ENCODE measurements around the gene GNG3.

The GNG3 gene

GRCh38 chr11:62707277-62707861, at the start of gene GNG3, which contains the start of gene BSCL2:
TSS of gene GNG3 (plus strand) at chr11:62707676. CDS start at chr11:62708296, 620 bp downstream.
TSS of gene BSCL2 (minus strand) at chr11:62707424. CDS start at chr11:62707195, 229 bp downstream.
- H3K36me3 ChIP-seq (ENCODE audit: control insufficient read depth, low read depth, low read length) = peaks cover 12% of the 10 kb centered on the region
- H3K27me3 ChIP-seq (ENCODE audit: control insufficient read depth, insufficient read depth, low read length) = no peaks in the 10 kb centered on the region
- H3K27ac ChIP-seq (ENCODE audit: low read length) = peak within 1 kb of the TSS; percentile 89
- peak within 1 kb of the TSS; percentile 78 for H3K9ac ChIP-seq (ENCODE audit: low read length)
- H3K4me1 ChIP-seq (ENCODE audit: control insufficient read depth, low read depth, low read length) = peaks cover 26% of the 10 kb centered on the region
- peak within 1 kb of the TSS; percentile 94 for H3K4me3 ChIP-seq (ENCODE audit: low read length)
- no peaks in the 10 kb centered on the region for H3K9me3 ChIP-seq (ENCODE audit: control insufficient read depth, low read depth, low read length)

GRCh38 chr11:62664405-62665074, 42.9 kb upstream of the GNG3 start:
- Histone ChIP-seq H3K27me3 (ENCODE audit: control insufficient read depth, insufficient read depth, low read length) (no peaks in the 10 kb centered on the region), H3K4me3 (ENCODE audit: low read length) (peak overlapping the region; percentile 97), H3K9ac (ENCODE audit: low read length) (peak overlapping the region; percentile 95), H3K27ac (ENCODE audit: low read length) (peak overlapping the region; percentile 8), H3K9me3 (ENCODE audit: control insufficient read depth, low read depth, low read length) (no peaks in the 10 kb centered on the region), H3K4me1 (ENCODE audit: control insufficient read depth, low read depth, low read length) (peaks cover 15% of the 10 kb centered on the region), H3K36me3 (ENCODE audit: control insufficient read depth, low read depth, low read length) (peaks cover 24% of the 10 kb centered on the region)

GRCh38 chr11:62665075-62665598, 42.3 kb upstream of the GNG3 start, which contains the start of the genes C11orf98 and CSKMT:
TSS of gene C11orf98 (minus strand) at chr11:62665210. CDS start at chr11:62665169, 41 bp downstream.
TSS of gene CSKMT (plus strand) at chr11:62665312. CDS start at chr11:62665880, 568 bp downstream.
- Histone ChIP-seq H3K9ac (ENCODE audit: low read length) (peak within 1 kb of the TSS; percentile 95), H3K4me3 (ENCODE audit: low read length) (peak within 1 kb of the TSS; percentile 97), H3K27ac (ENCODE audit: low read length) (peak within 1 kb of the TSS; percentile 68), H3K9me3 (ENCODE audit: control insufficient read depth, low read depth, low read length) (no peaks in the 10 kb centered on the region), H3K4me1 (ENCODE audit: control insufficient read depth, low read depth, low read length) (peaks cover 15% of the 10 kb centered on the region), H3K27me3 (ENCODE audit: control insufficient read depth, insufficient read depth, low read length) (no peaks in the 10 kb centered on the region), H3K36me3 (ENCODE audit: control insufficient read depth, low read depth, low read length) (peaks cover 24% of the 10 kb centered on the region)

GRCh38 chr11:62665599-62666258, 41.7 kb upstream of the GNG3 start:
- Histone ChIP-seq H3K9ac (ENCODE audit: low read length) (peak overlapping the region; percentile 95), H3K9me3 (ENCODE audit: control insufficient read depth, low read depth, low read length) (no peaks in the 10 kb centered on the region), H3K4me3 (ENCODE audit: low read length) (peak overlapping the region; percentile 97), H3K36me3 (ENCODE audit: control insufficient read depth, low read depth, low read length) (peaks cover 24% of the 10 kb centered on the region), H3K27me3 (ENCODE audit: control insufficient read depth, insufficient read depth, low read length) (no peaks in the 10 kb centered on the region), H3K27ac (ENCODE audit: low read length) (peak overlapping the region; percentile 68), H3K4me1 (ENCODE audit: control insufficient read depth, low read depth, low read length) (peaks cover 15% of the 10 kb centered on the region)

- peaks cover 24% of the 10 kb centered on the region for H3K36me3 ChIP-seq (ENCODE audit: control insufficient read depth, low read depth, low read length)
- no peaks in the 10 kb centered on the region for H3K9me3 ChIP-seq (ENCODE audit: control insufficient read depth, low read depth, low read length)
- peak overlapping the region; percentile 97 for H3K4me3 ChIP-seq (ENCODE audit: low read length)
- no peaks in the 10 kb centered on the region for H3K27me3 ChIP-seq (ENCODE audit: control insufficient read depth, insufficient read depth, low read length)
- peak overlapping the region; percentile 95 for H3K9ac ChIP-seq (ENCODE audit: low read length)
- peak overlapping the region; percentile 68 for H3K27ac ChIP-seq (ENCODE audit: low read length)
- peaks cover 15% of the 10 kb centered on the region for H3K4me1 ChIP-seq (ENCODE audit: control insufficient read depth, low read depth, low read length)
Observed at GRCh38 chr11:62666259-62666926, 41.1 kb upstream of the GNG3 start.

GRCh38 chr11:62667460-62667859, 40.0 kb upstream of the GNG3 start:
- Histone ChIP-seq H3K9me3 (ENCODE audit: control insufficient read depth, low read depth, low read length) (no peaks in the 10 kb centered on the region), H3K27me3 (ENCODE audit: control insufficient read depth, insufficient read depth, low read length) (no peaks in the 10 kb centered on the region), H3K4me1 (ENCODE audit: control insufficient read depth, low read depth, low read length) (peaks cover 15% of the 10 kb centered on the region), H3K9ac (ENCODE audit: low read length) (no peak overlapping the region), H3K4me3 (ENCODE audit: low read length) (peak overlapping the region; percentile 97), H3K27ac (ENCODE audit: low read length) (no peak overlapping the region), H3K36me3 (ENCODE audit: control insufficient read depth, low read depth, low read length) (peaks cover 20% of the 10 kb centered on the region)

GRCh38 chr11:62669420-62670161, 37.9 kb upstream of the GNG3 start:
- Histone ChIP-seq H3K27me3 (ENCODE audit: control insufficient read depth, insufficient read depth, low read length) (no peaks in the 10 kb centered on the region), H3K4me1 (ENCODE audit: control insufficient read depth, low read depth, low read length) (peaks cover 15% of the 10 kb centered on the region), H3K27ac (ENCODE audit: low read length) (no peak overlapping the region), H3K9ac (ENCODE audit: low read length) (no peak overlapping the region), H3K9me3 (ENCODE audit: control insufficient read depth, low read depth, low read length) (no peaks in the 10 kb centered on the region), H3K4me3 (ENCODE audit: low read length) (no peak overlapping the region), H3K36me3 (ENCODE audit: control insufficient read depth, low read depth, low read length) (peaks cover 14% of the 10 kb centered on the region)

GRCh38 chr11:62671236-62671607, 36.3 kb upstream of the GNG3 start:
- Histone ChIP-seq H3K4me1 (ENCODE audit: control insufficient read depth, low read depth, low read length) (peaks cover 13% of the 10 kb centered on the region), H3K9me3 (ENCODE audit: control insufficient read depth, low read depth, low read length) (no peaks in the 10 kb centered on the region), H3K27me3 (ENCODE audit: control insufficient read depth, insufficient read depth, low read length) (no peaks in the 10 kb centered on the region), H3K27ac (ENCODE audit: low read length) (peak overlapping the region; percentile 70), H3K36me3 (ENCODE audit: control insufficient read depth, low read depth, low read length) (peaks cover 18% of the 10 kb centered on the region), H3K9ac (ENCODE audit: low read length) (peak overlapping the region; percentile 78), H3K4me3 (ENCODE audit: low read length) (peak overlapping the region; percentile 80)

GRCh38 chr11:62671608-62672389, 35.7 kb upstream of the GNG3 start, which contains the start of the genes LBHD1 and UQCC3:
TSS of gene LBHD1 (minus strand) at chr11:62672267. CDS start at chr11:62670031, 2,236 bp downstream.
TSS of gene UQCC3 (plus strand) at chr11:62671673. CDS start at chr11:62671746, 73 bp downstream.
- Histone ChIP-seq H3K9me3 (ENCODE audit: control insufficient read depth, low read depth, low read length) (no peaks in the 10 kb centered on the region), H3K36me3 (ENCODE audit: control insufficient read depth, low read depth, low read length) (peaks cover 18% of the 10 kb centered on the region), H3K9ac (ENCODE audit: low read length) (peak within 1 kb of the TSS; percentile 78), H3K27ac (ENCODE audit: low read length) (peak within 1 kb of the TSS; percentile 70), H3K4me1 (ENCODE audit: control insufficient read depth, low read depth, low read length) (peaks cover 7% of the 10 kb centered on the region), H3K27me3 (ENCODE audit: control insufficient read depth, insufficient read depth, low read length) (no peaks in the 10 kb centered on the region), H3K4me3 (ENCODE audit: low read length) (peak within 1 kb of the TSS; percentile 80)

GRCh38 chr11:62673196-62673525, 34.3 kb upstream of the GNG3 start:
- Histone ChIP-seq H3K4me1 (ENCODE audit: control insufficient read depth, low read depth, low read length) (no peaks in the 10 kb centered on the region), H3K27ac (ENCODE audit: low read length) (no peak overlapping the region), H3K36me3 (ENCODE audit: control insufficient read depth, low read depth, low read length) (peaks cover 20% of the 10 kb centered on the region), H3K9ac (ENCODE audit: low read length) (no peak overlapping the region), H3K4me3 (ENCODE audit: low read length) (no peak overlapping the region), H3K27me3 (ENCODE audit: control insufficient read depth, insufficient read depth, low read length) (no peaks in the 10 kb centered on the region), H3K9me3 (ENCODE audit: control insufficient read depth, low read depth, low read length) (no peaks in the 10 kb centered on the region)
